ENCODE measurements around the gene ZSWIM3. TPM values are rescaled to one million over a fixed set of nuclear protein-coding genes. Genes with fewer than 3 reads are reported as not detected.
A peak's percentile ranks its signal among the peaks of the same experiment; 100 is the strongest.

The ZSWIM3 gene
- 1 to 10 TPM; 3.3 to 3.9 (median 3.7) TPM for polyA plus RNA-seq (ENCODE audit: insufficient read length in 10 of 10)
- long read RNA-seq, donor 1, partial matches to known transcripts, result 0 of 2 reads
- long read RNA-seq, donor 1, other reads (novel, unspliced or antisense), result 0 of 2 reads
- long read RNA-seq, donor 2, result 0 reads
- long read RNA-seq, donor 3, result 0 reads
- long read RNA-seq, donor 4, partial matches to known transcripts, result 0 of 1 reads
- long read RNA-seq, donor 4, other reads (novel, unspliced or antisense), result 0 of 1 reads
- long read RNA-seq, donor 5, partial matches to known transcripts, result 0 of 2 reads
- long read RNA-seq, donor 5, other reads (novel, unspliced or antisense), result 0 of 2 reads
- long read RNA-seq, donor 6, partial matches to known transcripts, result 0 of 3 reads
- long read RNA-seq, donor 6, other reads (novel, unspliced or antisense), result 0 of 3 reads
- long read RNA-seq, donor 7, partial matches to known transcripts, result 0 of 2 reads
- long read RNA-seq, donor 7, other reads (novel, unspliced or antisense), result 0 of 2 reads
- long read RNA-seq, donor 8, partial matches to known transcripts, result 0 of 1 reads
- long read RNA-seq, donor 8, other reads (novel, unspliced or antisense), result 0 of 1 reads
- long read RNA-seq, donor 9, result 0 reads

- peak; percentile 100 for DNase-seq
Measured at GRCh38 chr20:45857114-45857881, at the start of gene ZSWIM3, which contains the start of gene ACOT8. ZSWIM3 (plus strand) TSS chr20:45857614; CDS start chr20:45857826, 212 bp downstream. ACOT8 (minus strand) TSS chr20:45857392; CDS start chr20:45857315, 77 bp downstream.

DNA sequence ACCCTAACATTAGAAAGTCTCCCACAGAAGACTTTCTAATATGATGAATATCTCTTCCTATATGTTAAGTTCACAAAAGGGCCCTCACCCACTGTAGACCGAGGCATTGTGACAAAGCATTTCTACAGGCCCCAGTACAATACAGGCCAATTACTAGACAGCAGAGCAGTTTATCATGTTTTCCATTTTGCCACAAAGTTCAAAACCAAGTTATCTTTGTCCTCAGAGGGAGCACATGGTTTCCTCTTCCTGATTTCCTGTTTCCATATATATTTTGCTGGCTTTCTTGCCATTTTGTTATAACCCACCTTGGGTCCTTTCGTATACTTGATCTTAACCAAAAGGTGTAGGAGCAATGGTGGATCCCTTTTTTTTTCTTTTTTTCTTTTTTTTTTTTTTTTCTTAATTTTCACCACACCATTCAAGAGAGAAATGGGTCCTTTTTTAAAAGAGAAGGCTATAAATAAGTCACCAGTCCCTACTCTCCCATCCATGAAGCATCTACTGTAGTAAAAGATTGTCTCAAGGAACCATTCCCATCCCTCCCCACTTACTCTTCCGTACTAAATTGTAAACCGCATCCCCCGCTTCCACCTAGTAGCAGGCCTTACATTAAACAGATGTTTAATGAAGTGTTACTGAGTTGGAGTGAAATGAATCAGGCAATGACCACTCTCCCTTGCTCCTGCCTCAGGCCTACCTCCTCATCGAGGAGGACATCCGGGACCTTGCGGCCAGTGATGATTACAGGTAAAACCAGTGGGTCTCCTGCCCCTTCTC is 47.0 kb upstream of the ZSWIM3 start:
- no peak for DNase-seq

DNA sequence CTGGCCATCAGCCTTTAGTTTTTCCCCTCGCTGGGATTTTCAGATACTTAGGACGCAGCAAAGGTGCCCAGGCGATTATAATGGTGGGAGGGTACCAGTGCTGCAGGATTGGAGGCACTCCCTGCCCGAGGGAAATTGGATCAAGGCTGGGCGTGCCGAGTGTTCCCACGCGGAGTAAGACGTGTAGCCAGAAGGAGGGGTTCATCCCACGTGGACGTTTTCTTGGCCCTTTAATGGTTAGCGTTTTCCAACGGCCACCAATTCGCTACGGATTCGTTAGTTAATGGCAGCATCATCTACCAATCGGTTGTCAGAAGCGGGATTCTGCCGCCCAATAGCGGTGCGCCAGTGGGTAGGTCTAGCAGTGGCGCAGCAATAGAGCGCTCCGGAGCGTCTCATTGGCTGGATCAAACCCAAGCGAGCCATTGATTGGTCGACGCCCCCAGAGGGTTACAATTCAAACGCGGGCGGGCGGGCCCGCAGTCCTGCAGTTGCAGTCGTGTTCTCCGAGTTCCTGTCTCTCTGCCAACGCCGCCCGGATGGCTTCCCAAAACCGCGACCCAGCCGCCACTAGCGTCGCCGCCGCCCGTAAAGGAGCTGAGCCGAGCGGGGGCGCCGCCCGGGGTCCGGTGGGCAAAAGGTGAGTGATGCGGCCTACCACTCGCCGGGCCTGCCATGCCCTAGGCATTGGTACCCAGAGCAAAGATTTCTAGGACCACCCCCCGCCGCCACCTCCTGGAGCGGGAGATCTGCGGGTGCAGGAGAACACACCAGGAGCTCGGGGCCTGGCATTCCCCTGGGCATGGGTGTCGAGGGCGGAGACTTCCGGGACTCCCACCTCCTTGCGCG is 45.0 kb upstream of the ZSWIM3 start, which contains the start of gene UBE2C:
Gene UBE2C, plus strand, starts transcription at position 488 of the 849 bp plus-strand sequence. Its CDS starts 52 bp downstream, at position 540.
- peak; percentile 98 to 100 (median 100) for DNase-seq

DNA sequence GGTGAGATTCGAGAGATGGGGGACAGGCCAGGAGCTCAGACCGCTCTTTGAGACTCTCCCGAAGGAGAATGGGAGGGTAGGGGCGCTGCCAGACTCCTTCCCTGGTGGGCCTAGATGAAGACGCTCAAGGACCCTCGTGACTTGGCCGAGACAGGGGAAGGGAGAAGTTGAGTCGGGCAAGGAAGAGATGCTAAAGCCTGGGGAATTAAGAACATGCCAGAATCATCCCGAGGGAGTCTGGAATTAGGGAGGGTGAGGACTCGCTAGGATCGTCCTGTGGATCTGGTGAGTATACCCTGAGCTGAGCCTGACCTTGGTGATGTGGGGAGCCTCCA is 44.4 kb upstream of the ZSWIM3 start:
- DNase-seq, result no peak

GRCh38 chr20:45813489-45813888 is 43.9 kb upstream of the ZSWIM3 start:
- no peak for DNase-seq

DNA sequence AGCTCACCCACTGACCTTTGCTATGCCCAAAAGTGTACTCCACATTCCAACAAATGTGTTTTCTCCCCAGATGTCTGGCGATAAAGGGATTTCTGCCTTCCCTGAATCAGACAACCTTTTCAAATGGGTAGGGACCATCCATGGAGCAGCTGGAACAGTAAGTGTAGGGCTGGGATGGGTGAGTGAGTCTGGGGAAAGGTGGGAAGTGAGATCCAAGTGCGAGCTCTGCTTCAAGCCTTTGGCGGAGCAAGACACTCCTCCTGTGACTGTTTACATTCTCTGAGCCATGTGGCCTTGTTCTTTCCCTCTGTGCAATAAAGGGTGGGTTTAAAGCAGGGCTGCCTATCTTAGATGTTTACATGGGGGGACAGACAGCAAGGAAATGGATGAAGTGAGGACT is 43.1 kb upstream of the ZSWIM3 start:
- no peak for DNase-seq

DNA sequence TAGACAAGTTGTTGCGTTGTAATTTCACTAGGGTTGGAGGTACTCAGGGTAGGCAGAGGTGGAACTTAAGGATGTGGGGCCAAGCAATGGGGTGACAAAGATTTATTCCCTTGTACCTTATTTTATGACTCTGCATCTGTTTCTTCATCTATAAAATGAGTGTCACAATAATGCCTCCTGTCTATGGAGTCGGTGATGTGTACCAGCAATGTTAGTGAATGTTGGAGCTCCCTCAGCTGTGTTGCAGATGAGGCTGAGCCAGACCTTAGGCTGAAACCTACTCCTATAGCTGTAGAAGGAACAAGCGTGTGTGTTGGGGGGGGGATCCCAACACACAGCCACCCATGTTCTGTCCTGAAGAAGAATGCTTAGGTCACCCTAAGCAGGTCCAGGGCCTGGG is 40.5 kb upstream of the ZSWIM3 start:
- no peak for DNase-seq

- DNase-seq, result no peak
Measured at GRCh38 chr20:45817376-45818194, 39.8 kb upstream of the ZSWIM3 start.

GRCh38 chr20:45818239-45818638 is 39.2 kb upstream of the ZSWIM3 start:
- no peak for DNase-seq

- DNase-seq, result no peak
Measured at GRCh38 chr20:45819466-45819865, 37.9 kb upstream of the ZSWIM3 start.

DNA sequence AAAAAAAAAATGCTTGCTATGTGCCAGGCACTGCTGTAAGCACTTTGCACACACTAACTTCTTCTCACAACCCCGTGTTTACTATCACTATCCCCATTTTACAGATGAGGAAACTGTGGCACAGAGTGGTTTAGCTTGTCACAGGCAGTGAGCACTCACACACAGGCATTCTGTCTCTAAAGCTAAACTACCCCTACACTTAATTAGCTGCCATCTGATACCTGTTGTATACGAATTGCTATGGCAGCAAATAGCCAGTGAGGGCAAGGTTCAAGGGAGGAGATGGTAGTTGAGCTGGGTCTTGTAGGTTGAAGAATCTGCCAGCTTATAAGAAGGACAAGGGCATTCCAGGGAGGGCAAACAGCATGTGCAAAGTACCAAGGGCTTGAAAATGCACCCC is 35.5 kb upstream of the ZSWIM3 start:
- no peak for DNase-seq

DNA sequence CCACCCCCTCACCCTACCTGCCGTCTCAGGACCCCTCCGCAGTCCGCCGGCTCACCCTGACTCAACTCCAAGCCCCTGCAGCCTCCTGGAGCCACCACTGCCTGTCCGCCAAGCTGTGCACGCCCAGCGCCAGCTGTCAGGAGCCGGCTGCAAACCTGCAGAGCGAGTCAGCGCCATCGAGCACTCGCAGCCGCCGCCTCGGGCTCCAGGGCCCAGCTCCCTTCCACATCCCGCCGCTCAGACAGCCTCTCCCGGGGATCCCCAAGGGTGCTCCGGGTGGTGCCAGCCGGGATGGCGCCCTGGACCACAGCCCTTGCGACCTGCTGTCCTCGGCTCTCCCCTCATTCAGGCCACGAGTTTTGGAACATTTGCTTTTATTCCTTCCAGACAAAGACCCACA is 34.6 kb upstream of the ZSWIM3 start:
- peak in 1 of 3 donors; percentile 57 for DNase-seq

GRCh38 chr20:45823949-45824835 is 33.2 kb upstream of the ZSWIM3 start:
- peak in 1 of 3 donors; percentile 56 for DNase-seq

DNA sequence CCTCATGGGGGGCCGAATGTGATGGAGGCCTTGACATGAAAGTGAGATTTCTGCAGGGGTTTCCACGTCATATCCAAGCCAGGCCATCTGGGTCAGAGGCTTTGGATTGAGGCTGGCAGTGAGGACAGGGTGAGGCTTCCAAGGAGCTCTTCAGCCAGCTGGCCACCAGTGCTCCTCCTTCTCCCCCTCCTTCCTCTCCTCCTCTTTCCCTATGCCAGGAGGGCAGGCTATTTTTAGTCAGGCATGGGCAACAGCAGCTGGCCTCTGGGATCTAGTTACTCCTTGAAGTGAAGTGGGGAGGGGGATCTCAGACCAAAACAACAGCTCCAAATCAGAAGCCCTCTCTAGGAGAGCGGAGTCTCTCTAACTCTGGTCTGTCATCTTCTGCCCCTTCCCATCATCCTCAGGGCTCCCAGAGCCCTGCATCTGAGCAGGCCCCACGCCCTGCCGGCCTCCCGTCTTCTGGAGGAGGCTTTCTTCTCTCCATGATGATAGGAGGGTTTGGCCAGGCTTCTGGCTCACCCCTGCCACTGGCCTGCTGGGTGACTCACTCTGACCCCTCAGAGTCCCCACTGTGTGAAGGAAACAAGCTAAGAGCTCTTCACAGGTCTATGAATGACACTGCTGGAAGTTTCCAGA is 30.9 kb upstream of the ZSWIM3 start:
- DNase-seq, result peak; percentile 64 to 77 (median 70)

DNA sequence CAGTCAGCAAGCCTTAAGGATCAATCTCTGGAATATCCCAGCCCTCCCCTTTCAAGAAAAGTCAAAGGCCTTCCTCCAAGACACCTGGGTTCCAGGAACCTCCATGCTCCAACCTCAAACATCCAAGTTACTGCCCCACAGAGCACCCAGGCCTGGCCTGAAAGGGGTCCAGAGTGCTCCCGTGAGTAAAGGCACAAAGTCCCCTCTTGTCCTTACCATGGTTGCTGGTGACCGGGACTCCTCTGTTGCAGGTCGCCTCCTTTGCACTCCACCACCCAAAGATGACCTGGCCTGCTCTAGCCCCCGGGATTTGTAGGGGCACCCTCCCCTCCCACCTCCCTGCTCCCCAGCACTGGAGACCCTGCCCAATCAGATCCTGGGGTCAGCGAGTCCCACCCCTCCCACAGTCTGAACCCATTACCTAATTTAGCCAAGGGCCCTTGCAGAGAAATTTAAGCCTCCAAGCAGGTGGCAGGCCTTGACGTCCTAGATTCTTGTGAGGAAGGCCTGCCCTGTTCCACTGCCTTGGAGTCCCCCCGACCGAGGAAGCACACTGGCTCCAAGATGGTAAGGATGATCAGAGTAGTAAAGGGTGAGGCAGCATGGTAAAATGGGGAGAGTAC is 30.3 kb upstream of the ZSWIM3 start, which contains the start of gene TNNC2:
Gene TNNC2, minus strand, starts transcription at position 283 of the 623 bp plus-strand sequence. Its CDS starts 64 bp downstream, at position 219.
- DNase-seq, result peak in 2 of 3 donors; percentile 46 to 71

DNA sequence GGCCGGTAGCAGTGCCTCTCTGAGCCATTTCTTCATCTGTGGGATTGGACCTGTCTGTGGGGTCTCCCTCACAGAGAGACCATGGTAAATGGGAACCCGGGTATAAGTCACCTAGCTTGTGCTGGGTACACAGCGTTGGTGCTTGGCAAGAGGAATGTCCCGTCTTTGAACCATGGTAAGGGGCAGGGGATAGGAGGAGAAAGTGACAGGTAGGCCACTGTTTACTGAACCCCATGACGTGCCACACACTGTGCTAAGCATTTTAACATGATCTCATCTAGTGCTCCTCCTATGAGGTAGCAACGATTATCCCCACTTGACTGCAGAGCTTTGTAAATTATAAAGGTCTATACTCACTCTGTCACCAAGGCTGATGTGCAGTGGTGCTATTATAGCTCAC is 29.7 kb upstream of the ZSWIM3 start:
- no peak for DNase-seq

DNA sequence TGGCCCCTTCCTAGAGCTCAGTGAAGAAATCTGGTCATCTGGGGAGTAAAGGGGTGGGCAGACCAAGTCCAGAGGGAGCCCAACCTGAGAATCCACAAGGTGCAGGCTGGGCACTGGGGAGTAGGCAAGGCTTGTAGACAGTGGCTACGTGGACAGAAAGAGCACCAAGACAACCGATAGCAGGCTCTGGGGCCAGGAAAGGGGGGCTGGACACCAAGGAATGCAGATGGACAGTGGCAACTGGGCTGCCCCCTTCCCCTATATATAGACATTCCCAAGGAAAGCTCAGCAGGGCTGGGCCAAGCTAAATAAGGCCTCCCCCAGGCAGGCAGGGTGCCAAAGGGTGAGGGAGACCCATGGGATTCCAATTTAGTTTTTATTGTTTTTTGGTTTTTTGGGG is 28.8 kb upstream of the ZSWIM3 start:
- DNase-seq, result peak; percentile 70 to 81 (median 72)
